Measurements from ENCODE around the gene CFAP20.
"Not testable (repeated sequence)": the region's sequence is repeated elsewhere in the genome, so short reads cannot be mapped to it uniquely, and the experiment has no call there.

The CFAP20 gene

DNA sequence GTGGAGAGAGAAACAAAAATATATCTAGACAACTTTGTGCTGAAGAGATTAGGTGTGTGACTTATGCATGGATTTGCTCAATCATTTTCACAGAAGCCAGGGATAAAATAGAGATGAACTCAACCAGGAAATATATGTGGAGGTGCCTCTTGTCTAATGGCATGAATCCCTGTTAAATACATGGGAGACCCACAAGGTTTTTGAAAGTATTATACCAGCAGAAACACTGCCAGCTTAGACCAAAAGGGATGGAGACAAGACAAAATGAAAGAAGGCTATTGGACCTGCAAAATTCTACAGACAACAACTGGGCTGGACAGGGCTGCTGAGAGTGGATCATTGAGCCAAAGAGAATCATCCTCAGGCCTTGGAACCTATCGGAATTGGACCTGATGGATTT is 52.7 kb downstream of the CFAP20 start:
- H3K27ac Mint-ChIP-seq = no peak overlapping the region
- H3K4me1 Mint-ChIP-seq (ENCODE audit: low read depth) = no peaks in the 10 kb centered on the region
- H3K4me3 Mint-ChIP-seq = no peak overlapping the region

DNA sequence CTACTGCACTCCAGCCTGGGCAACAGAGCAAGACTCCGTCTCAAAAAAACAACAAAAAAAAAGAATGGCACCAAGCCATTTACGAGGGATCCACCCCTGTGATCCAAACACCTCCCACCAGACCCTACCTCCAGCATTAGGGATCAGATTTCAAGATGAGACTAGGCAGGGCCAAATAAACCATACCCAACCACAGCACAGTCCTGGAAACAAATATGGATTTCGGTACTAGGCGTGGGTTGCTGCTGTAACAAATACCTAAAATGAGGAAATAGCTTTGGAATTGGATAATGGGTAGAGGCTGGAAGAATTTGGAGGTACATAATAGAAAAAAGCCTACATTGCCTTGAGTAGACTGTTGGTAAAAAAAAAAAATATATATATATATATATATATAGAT is 54.5 kb downstream of the CFAP20 start:
- H3K4me1 Mint-ChIP-seq (ENCODE audit: low read depth) = no peaks in the 10 kb centered on the region
- H3K27me3 Mint-ChIP-seq = no peaks in the 10 kb centered on the region
- DNase-seq = no peak
- H3K4me3 Mint-ChIP-seq = no peak overlapping the region
- peaks cover 2% of the 10 kb centered on the region for H3K9me3 Mint-ChIP-seq
- no peaks in the 10 kb centered on the region for H3K36me3 Mint-ChIP-seq (ENCODE audit: low read depth)
- no peak overlapping the region for H3K27ac Mint-ChIP-seq

More for the DNA sequence above, 52.7 kb downstream of the CFAP20 start:
- H3K36me3 Mint-ChIP-seq (ENCODE audit: low read depth) = no peaks in the 10 kb centered on the region
- no peaks in the 10 kb centered on the region for H3K27me3 Mint-ChIP-seq
- DNase-seq = no peak
- H3K9me3 Mint-ChIP-seq = peaks cover 2% of the 10 kb centered on the region

DNA sequence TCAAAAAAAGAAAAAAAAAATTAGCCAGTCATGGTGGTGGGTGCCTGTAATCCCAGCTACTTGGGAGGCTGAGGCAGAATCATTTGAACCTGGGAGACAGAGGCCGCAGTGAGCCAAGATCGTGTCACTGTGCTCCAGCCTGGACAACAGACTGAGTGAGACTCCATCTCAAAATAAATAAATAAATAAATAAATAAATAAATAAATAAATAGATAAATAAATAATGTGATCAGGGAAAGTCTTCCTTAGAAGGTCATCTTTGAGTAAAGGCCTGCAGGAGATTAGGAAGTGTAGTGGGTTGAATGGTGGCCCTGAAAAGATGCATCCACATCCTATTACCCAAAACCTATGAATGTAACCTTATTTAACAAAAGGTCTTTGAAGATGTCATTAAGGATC is 56.1 kb downstream of the CFAP20 start:
- not testable (repeated sequence) for H3K27me3 Mint-ChIP-seq; DNase-seq; H3K27ac Mint-ChIP-seq; H3K4me3 Mint-ChIP-seq; H3K4me1 Mint-ChIP-seq (ENCODE audit: low read depth); H3K9me3 Mint-ChIP-seq; H3K36me3 Mint-ChIP-seq (ENCODE audit: low read depth)

DNA sequence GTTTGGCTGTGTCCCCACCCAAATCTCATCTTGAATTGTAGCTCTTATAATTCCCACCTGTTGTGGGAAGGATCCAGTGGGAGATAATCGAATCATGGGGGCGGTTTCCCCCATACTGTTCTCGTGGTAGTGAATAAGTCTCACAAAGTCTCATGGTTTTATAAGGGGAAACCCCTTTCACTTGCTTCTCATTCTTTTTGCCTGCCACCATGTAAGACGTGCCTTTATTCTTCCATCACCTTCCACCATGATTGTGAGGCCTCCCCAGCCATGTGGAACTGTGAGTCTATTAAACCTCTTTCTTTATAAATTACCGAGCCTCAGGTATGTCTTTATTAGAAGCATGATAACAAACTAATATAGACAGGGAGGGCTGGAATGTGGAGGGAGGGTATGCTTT is 57.0 kb downstream of the CFAP20 start:
- not testable (repeated sequence) for H3K4me3 Mint-ChIP-seq; DNase-seq; H3K4me1 Mint-ChIP-seq (ENCODE audit: low read depth); H3K27ac Mint-ChIP-seq; H3K27me3 Mint-ChIP-seq; H3K9me3 Mint-ChIP-seq; H3K36me3 Mint-ChIP-seq (ENCODE audit: low read depth)

DNA sequence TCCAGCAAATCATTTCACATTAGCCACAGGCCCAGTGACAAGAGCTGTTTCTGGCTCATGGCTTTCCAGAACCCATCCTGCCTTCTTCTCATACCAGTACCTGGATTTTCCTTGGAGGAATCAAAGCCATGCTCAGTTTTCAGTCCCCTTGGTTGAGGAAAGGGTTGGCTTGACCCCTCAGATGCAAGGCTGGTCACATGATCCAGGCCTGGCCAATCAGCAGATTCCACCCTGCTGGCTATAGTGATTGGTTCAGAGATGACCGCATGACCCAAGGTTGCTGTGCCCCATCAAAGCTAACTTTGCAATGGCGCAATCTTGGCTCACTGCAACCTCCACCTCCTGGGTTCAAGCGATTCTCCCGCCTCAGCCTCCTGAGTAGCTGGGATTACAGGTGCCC is 58.6 kb downstream of the CFAP20 start:
- Mint-ChIP-seq H3K27ac (no peak overlapping the region), H3K4me1 (ENCODE audit: low read depth) (no peaks in the 10 kb centered on the region), H3K27me3 (no peaks in the 10 kb centered on the region), H3K36me3 (ENCODE audit: low read depth) (no peaks in the 10 kb centered on the region), H3K4me3 (no peak overlapping the region), H3K9me3 (peaks cover 2% of the 10 kb centered on the region)
- DNase-seq = no peak

All from activated T-cell treated with anti-CD3 and anti-CD28 coated beads, Interleukin-2, amount 50 U/mL, for 24 hours (primary cell).